Measurements from ENCODE around the gene SP5. TPM values are rescaled to one million over a fixed set of nuclear protein-coding genes. Genes with fewer than 3 reads are reported as not detected.

SP5 gene
- total and polyA plus RNA-seq, 2 experiments from 2014 or later, result 1.9 to 2.4 TPM

DNA sequence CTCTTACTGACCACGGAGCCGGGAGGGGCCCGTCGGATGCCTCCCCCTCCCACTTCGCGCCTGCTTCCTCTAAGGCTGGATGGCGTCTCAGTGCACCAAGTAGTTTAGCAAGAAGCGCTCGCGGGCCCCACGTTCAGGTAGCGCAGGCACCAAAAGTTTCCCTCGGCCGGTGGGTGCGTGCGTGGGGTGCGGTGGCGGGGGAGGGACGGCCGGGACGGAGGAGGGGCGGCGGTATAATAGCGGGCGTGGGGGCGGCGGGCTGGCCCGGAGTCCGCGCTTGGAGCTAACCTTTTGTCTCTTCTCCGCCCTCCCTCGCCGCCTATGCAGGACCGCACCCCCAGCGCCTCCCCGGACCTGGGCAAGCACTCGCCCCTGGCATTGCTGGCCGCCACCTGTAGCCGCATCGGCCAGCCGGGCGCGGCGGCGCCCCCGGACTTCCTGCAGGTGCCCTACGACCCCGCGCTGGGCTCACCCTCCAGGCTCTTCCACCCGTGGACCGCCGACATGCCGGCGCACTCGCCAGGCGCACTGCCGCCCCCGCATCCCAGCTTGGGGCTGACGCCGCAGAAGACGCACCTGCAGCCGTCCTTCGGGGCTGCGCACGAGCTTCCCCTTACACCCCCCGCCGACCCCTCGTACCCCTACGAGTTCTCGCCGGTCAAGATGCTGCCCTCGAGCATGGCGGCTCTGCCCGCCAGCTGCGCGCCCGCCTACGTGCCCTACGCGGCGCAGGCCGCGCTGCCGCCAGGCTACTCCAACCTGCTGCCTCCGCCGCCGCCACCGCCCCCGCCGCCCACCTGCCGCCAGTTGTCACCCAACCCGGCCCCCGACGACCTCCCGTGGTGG, 1.0 kb downstream of the SP5 start:
- H3K9me3 ChIP-seq (ENCODE audit: low read depth), result peaks cover 5% of the 10 kb centered on the region
- no peaks in the 10 kb centered on the region for H3K36me3 ChIP-seq (replicated peaks; ENCODE audit: insufficient read depth, low read depth)
- peak overlapping the region; percentile 30 for H3K4me3 ChIP-seq
- WGBS (ENCODE audit: low lambda C conversion rate, missing lambda C conversion rate), result 2% methylated on average over 22 of the region's 95 CpGs
- no peaks in the 10 kb centered on the region for H3K79me2 ChIP-seq
- DNase-seq (ENCODE audit: low spot score), result peak; percentile 23
- H3K4me2 ChIP-seq, result peak overlapping the region; percentile 97
- H2AFZ ChIP-seq, result peak overlapping the region; percentile 62
- TF ChIP-seq EZH2 (IDR thresholded peaks at IDR 0.05; ENCODE audit: borderline replicate concordance) (no peak), EZH2phosphoT487 (IDR thresholded peaks at IDR 0.05; ENCODE audit: low read depth, severe bottlenecking, unreplicated experiment) (peak; percentile 51)
- TF ChIP-seq, protein P1, sequence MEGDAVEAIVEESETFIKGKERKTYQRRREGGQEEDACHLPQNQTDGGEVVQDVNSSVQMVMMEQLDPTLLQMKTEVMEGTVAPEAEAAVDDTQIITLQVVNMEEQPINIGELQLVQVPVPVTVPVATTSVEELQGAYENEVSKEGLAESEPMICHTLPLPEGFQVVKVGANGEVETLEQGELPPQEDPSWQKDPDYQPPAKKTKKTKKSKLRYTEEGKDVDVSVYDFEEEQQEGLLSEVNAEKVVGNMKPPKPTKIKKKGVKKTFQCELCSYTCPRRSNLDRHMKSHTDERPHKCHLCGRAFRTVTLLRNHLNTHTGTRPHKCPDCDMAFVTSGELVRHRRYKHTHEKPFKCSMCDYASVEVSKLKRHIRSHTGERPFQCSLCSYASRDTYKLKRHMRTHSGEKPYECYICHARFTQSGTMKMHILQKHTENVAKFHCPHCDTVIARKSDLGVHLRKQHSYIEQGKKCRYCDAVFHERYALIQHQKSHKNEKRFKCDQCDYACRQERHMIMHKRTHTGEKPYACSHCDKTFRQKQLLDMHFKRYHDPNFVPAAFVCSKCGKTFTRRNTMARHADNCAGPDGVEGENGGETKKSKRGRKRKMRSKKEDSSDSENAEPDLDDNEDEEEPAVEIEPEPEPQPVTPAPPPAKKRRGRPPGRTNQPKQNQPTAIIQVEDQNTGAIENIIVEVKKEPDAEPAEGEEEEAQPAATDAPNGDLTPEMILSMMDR (IDR thresholded peaks at IDR 0.05; ENCODE audit: poor library complexity), result no peak
- no peaks in the 10 kb centered on the region for H3K9me2 ChIP-seq (replicated peaks; ENCODE audit: insufficient read depth)
- no peaks in the 10 kb centered on the region for H4K20me1 ChIP-seq (ENCODE audit: insufficient read depth, poor library complexity, severe bottlenecking)
- H3K27ac ChIP-seq, result peak overlapping the region; percentile 7
- H3K4me1 ChIP-seq (ENCODE audit: insufficient read depth), result peaks cover 24% of the 10 kb centered on the region
- H3K27me3 ChIP-seq, result peaks cover 75% of the 10 kb centered on the region

DNA sequence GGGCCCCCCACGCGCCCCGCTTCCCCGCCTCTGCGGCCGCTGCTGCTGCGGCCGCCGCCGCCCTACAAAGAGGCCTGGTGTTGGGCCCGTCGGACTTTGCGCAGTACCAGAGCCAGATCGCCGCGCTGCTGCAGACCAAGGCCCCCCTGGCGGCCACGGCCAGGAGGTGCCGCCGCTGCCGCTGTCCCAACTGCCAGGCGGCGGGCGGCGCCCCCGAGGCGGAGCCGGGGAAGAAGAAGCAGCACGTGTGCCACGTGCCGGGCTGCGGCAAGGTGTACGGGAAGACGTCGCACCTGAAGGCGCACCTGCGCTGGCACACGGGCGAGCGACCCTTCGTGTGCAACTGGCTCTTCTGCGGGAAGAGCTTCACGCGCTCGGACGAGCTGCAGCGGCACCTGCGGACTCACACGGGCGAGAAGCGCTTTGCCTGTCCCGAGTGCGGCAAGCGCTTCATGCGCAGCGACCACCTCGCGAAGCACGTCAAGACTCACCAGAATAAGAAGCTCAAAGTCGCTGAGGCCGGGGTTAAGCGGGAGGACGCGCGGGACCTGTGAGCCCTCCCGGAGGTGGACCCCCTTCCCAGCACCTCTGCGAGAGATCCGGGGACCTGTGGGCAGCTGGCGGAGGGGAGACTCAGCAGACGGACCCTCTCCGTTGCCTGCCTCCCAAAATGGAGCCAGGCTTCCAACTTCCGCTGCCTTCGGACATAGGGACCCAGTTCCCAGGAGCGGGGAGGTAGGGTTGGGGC, 1.9 kb downstream of the SP5 start:
- Histone ChIP-seq H3K79me2 (no peaks in the 10 kb centered on the region), H3K4me1 (ENCODE audit: insufficient read depth) (peaks cover 22% of the 10 kb centered on the region), H3K4me3 (peak overlapping the region; percentile 30), H4K20me1 (ENCODE audit: insufficient read depth, poor library complexity, severe bottlenecking) (no peaks in the 10 kb centered on the region), H3K27me3 (peaks cover 68% of the 10 kb centered on the region), H3K9me3 (ENCODE audit: low read depth) (peaks cover 5% of the 10 kb centered on the region), H3K9me2 (replicated peaks; ENCODE audit: insufficient read depth) (no peaks in the 10 kb centered on the region), H2AFZ (peak overlapping the region; percentile 62), H3K27ac (no peak overlapping the region), H3K4me2 (peak overlapping the region; percentile 97), H3K36me3 (replicated peaks; ENCODE audit: insufficient read depth, low read depth) (no peaks in the 10 kb centered on the region)
- 12% methylated on average over 43 of the region's 74 CpGs for WGBS (ENCODE audit: low lambda C conversion rate, missing lambda C conversion rate)
- TF ChIP-seq, protein P1 (IDR thresholded peaks at IDR 0.05; ENCODE audit: poor library complexity), result peak; percentile 76
- no peak for TF ChIP-seq EZH2phosphoT487 (IDR thresholded peaks at IDR 0.05; ENCODE audit: low read depth, severe bottlenecking, unreplicated experiment)
- DNase-seq (ENCODE audit: low spot score), result peak; percentile 90

DNA sequence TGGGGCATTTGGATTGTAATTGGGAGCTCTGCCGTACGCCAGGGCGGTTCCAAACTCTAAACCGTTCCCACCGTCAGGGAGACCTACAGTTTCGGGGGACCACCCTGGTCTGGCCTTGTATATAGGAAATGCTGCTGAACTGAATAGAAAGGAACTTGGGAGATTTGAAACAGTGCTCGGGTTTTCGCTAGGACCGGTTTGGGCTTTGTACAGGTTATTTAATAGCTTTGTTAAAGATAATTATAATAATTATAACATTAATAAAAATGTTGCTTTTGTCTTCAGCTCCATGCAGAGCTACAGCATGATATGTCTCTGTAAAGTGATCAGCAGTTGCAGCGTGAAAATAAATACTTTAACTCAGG, 2.4 kb downstream of the SP5 start:
- Histone ChIP-seq H3K9me3 (ENCODE audit: low read depth) (peaks cover 5% of the 10 kb centered on the region), H2AFZ (peak overlapping the region; percentile 62), H3K4me3 (no peak overlapping the region), H3K27me3 (peaks cover 62% of the 10 kb centered on the region), H4K20me1 (ENCODE audit: insufficient read depth, poor library complexity, severe bottlenecking) (no peaks in the 10 kb centered on the region), H3K36me3 (replicated peaks; ENCODE audit: insufficient read depth, low read depth) (no peaks in the 10 kb centered on the region), H3K9me2 (replicated peaks; ENCODE audit: insufficient read depth) (no peaks in the 10 kb centered on the region), H3K4me1 (ENCODE audit: insufficient read depth) (peaks cover 16% of the 10 kb centered on the region), H3K4me2 (peak overlapping the region; percentile 97), H3K27ac (no peak overlapping the region), H3K79me2 (no peaks in the 10 kb centered on the region)
- TF ChIP-seq EZH2 (IDR thresholded peaks at IDR 0.05; ENCODE audit: borderline replicate concordance), result peak; percentile 42
- TF ChIP-seq, protein P1 (IDR thresholded peaks at IDR 0.05; ENCODE audit: poor library complexity), result no peak
- no peak for DNase-seq (ENCODE audit: low spot score)
- WGBS (ENCODE audit: low lambda C conversion rate, missing lambda C conversion rate), result 22% methylated on average over 10 of the region's 10 CpGs
